MM.1S (cell line): ENCODE results near the gene XYLT1.

Experiments used
- DNase-seq: peaks from one replicate; pipeline ENCODE4 v3.0.0-alpha.2; 2015
- H2AFZ ChIP-seq: fragments of 300-600 bp; sonication (generic); 2 replicates; pipeline ENCODE4 v1.6.0; 2016; ENCODE audit warnings: antibody characterized with exemption, low read length
- H3F3A ChIP-seq: fragments of 300-600 bp; sonication (generic); 2 replicates; pipeline ENCODE4 v1.6.1; 2016; ENCODE audit warnings: mild to moderate bottlenecking, antibody characterized with exemption, low read length, moderate library complexity, mixed read lengths; ENCODE audit not compliant: insufficient read depth
- H3K27ac ChIP-seq: fragments of 300-600 bp; sonication (generic); 2 replicates; pipeline ENCODE4 v1.5.1; 2016; ENCODE audit warnings: mild to moderate bottlenecking, low read length
- H3K27me3 ChIP-seq: fragments of 300-600 bp; sonication (generic); replicated peaks from 2 replicates; pipeline ENCODE4 v1.6.0; 2016; ENCODE audit warnings: low read length; ENCODE audit not compliant: insufficient read depth
- H3K36me3 ChIP-seq: fragments of 300-600 bp; sonication (generic); replicated peaks from 2 replicates; pipeline ENCODE4 v1.6.1; 2016; ENCODE audit warnings: mild to moderate bottlenecking, low read length, mixed read lengths; ENCODE audit not compliant: insufficient read depth
- H3K4me1 ChIP-seq: fragments of 300-600 bp; sonication (generic); 2 replicates; pipeline ENCODE4 v1.6.1; 2016; ENCODE audit warnings: low read length, mixed read lengths
- H3K4me2 ChIP-seq: fragments of 300-600 bp; sonication (generic); 2 replicates; pipeline ENCODE4 v1.6.0; 2016; ENCODE audit warnings: low read depth, low read length
- H3K4me3 ChIP-seq: fragments of 300-600 bp; sonication (generic); 2 replicates; pipeline ENCODE4 v1.5.1; 2016; ENCODE audit warnings: low read length, mixed read lengths
- H3K79me2 ChIP-seq: fragments of 300-600 bp; sonication (generic); 2 replicates; pipeline ENCODE4 v1.6.1; 2016; ENCODE audit warnings: mixed run types, low read length, mixed read lengths
- H3K9ac ChIP-seq: fragments of 300-600 bp; sonication (generic); 2 replicates; pipeline ENCODE4 v1.6.1; 2016; ENCODE audit warnings: low read length, mixed read lengths
- H3K9me2 ChIP-seq: fragments of 300-600 bp; sonication (generic); replicated peaks from 2 replicates; pipeline ENCODE4 v1.6.1; 2016; ENCODE audit warnings: mild to moderate bottlenecking, low read length, mixed read lengths; ENCODE audit not compliant: insufficient read depth
- H3K9me3 ChIP-seq: fragments of 300-600 bp; sonication (generic); replicated peaks from 2 replicates; pipeline ENCODE4 v1.6.1; 2016; ENCODE audit warnings: mild to moderate bottlenecking, low read length, mixed read lengths; ENCODE audit not compliant: insufficient read depth
- H4K20me1 ChIP-seq: fragments of 300-600 bp; sonication (generic); 2 replicates; pipeline ENCODE4 v1.6.1; 2016; ENCODE audit warnings: mild to moderate bottlenecking, low read length, moderate library complexity, mixed read lengths; ENCODE audit not compliant: insufficient read depth
- CTCF ChIP-seq: fragments of 300-600 bp; sonication (generic); IDR thresholded peaks from 2 replicates; pipeline ENCODE4 v1.5.1; 2016; ENCODE audit warnings: antibody characterized with exemption, low read length, mixed read lengths
- EZH2 ChIP-seq: fragments of 300-600 bp; sonication (generic); optimal IDR thresholded peaks from 2 replicates; pipeline ENCODE3; 2017; ENCODE audit warnings: low read depth, mild to moderate bottlenecking, antibody characterized with exemption, low read length, mixed read lengths
- EZH2phosphoT487 ChIP-seq: fragments of 300-600 bp; sonication (generic); IDR thresholded peaks from 2 replicates; pipeline ENCODE4 v1.6.1; 2018; ENCODE audit warnings: antibody characterized with exemption, low read length

XYLT1 gene

GRCh38 chr16:17357307-17358062 lies 113.3 kb downstream of the XYLT1 start:
- H3K79me2 ChIP-seq: peaks cover 40% of the 10 kb centered on the region
- no peaks in the 10 kb centered on the region for H3K36me3 ChIP-seq
- no peak overlapping the region for H3K4me3 ChIP-seq
- DNase-seq: no peak
- H2AFZ ChIP-seq: no peak overlapping the region
- H3K4me1 ChIP-seq: no peaks in the 10 kb centered on the region
- H3K4me2 ChIP-seq: no peak overlapping the region
- no peaks in the 10 kb centered on the region for H3K9me2 ChIP-seq
- TF ChIP-seq CTCF (no peak), EZH2 (no peak), EZH2phosphoT487 (no peak)
- no peaks in the 10 kb centered on the region for H4K20me1 ChIP-seq
- H3K27me3 ChIP-seq: no peaks in the 10 kb centered on the region
- no peaks in the 10 kb centered on the region for H3F3A ChIP-seq
- no peaks in the 10 kb centered on the region for H3K9me3 ChIP-seq
- H3K27ac ChIP-seq: no peak overlapping the region
- H3K9ac ChIP-seq: no peak overlapping the region

GRCh38 chr16:17356243-17356933 lies 114.4 kb downstream of the XYLT1 start:
- H3K9me2 ChIP-seq: no peaks in the 10 kb centered on the region

GRCh38 chr16:17354685-17355084 lies 116.1 kb downstream of the XYLT1 start:
- no peak for DNase-seq
- no peaks in the 10 kb centered on the region for H3K9me3 ChIP-seq
- no peaks in the 10 kb centered on the region for H3K36me3 ChIP-seq
- no peaks in the 10 kb centered on the region for H4K20me1 ChIP-seq
- no peaks in the 10 kb centered on the region for H3F3A ChIP-seq
- H3K27me3 ChIP-seq: no peaks in the 10 kb centered on the region
- no peaks in the 10 kb centered on the region for H3K9me2 ChIP-seq
- peaks cover 18% of the 10 kb centered on the region for H3K79me2 ChIP-seq
- H3K9ac ChIP-seq: no peak overlapping the region
- no peak overlapping the region for H3K27ac ChIP-seq
- H2AFZ ChIP-seq: no peak overlapping the region
- H3K4me3 ChIP-seq: no peak overlapping the region
- no peaks in the 10 kb centered on the region for H3K4me1 ChIP-seq
- no peak for TF ChIP-seq EZH2
- TF ChIP-seq EZH2phosphoT487: no peak
- TF ChIP-seq CTCF: no peak
- H3K4me2 ChIP-seq: no peak overlapping the region

More at GRCh38 chr16:17356243-17356933, 114.4 kb downstream of the XYLT1 start:
- Histone ChIP-seq H3K36me3 (no peaks in the 10 kb centered on the region), H3K27me3 (no peaks in the 10 kb centered on the region), H3K4me3 (no peak overlapping the region), H4K20me1 (no peaks in the 10 kb centered on the region), H3K27ac (no peak overlapping the region), H3K9me3 (no peaks in the 10 kb centered on the region), H3K9ac (no peak overlapping the region), H2AFZ (no peak overlapping the region), H3K4me2 (no peak overlapping the region), H3K4me1 (no peaks in the 10 kb centered on the region), H3K79me2 (peaks cover 29% of the 10 kb centered on the region), H3F3A (no peaks in the 10 kb centered on the region)
- DNase-seq: no peak
- TF ChIP-seq EZH2: no peak
- no peak for TF ChIP-seq EZH2phosphoT487
